PC-3 (cell line): ENCODE results near the gene TENM4.

Source experiments
- EZH2 ChIP-seq: fragments of 300-600 bp; sonication (generic); IDR thresholded peaks from one replicate; pipeline ENCODE4 v1.6.1; 2017; ENCODE audit warnings: antibody characterized with exemption, mild to moderate bottlenecking, low read length; ENCODE audit not compliant: unreplicated experiment
- TF ChIP-seq, protein P1 (sequence below): fragments of 300-600 bp; sonication (generic); conservative IDR thresholded peaks from 2 replicates; pipeline ENCODE4 v1.5.1; 2017; ENCODE audit warnings: antibody characterized with exemption, low read depth, mild to moderate bottlenecking, low read length

DNA sequence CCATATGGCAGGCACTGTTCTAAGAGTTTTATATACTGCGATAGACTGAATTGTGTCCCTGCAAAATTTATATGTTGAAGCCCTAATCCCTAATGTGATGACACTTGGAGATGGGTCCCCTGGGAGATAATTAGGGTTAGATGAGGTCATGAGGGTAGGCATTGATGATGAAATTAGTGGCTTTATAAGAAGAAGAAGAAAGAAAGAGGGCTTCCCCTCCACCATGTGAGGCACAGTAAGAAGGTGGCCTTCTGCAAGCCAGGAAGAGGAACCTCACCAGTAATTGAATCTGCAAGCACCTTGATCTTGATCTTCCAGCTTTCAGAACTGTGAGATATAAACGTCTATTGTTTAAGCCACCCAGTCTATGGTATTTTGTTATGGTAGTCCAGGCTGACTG is 46.6 kb upstream of the TENM4 start:
- TF ChIP-seq, protein P1, sequence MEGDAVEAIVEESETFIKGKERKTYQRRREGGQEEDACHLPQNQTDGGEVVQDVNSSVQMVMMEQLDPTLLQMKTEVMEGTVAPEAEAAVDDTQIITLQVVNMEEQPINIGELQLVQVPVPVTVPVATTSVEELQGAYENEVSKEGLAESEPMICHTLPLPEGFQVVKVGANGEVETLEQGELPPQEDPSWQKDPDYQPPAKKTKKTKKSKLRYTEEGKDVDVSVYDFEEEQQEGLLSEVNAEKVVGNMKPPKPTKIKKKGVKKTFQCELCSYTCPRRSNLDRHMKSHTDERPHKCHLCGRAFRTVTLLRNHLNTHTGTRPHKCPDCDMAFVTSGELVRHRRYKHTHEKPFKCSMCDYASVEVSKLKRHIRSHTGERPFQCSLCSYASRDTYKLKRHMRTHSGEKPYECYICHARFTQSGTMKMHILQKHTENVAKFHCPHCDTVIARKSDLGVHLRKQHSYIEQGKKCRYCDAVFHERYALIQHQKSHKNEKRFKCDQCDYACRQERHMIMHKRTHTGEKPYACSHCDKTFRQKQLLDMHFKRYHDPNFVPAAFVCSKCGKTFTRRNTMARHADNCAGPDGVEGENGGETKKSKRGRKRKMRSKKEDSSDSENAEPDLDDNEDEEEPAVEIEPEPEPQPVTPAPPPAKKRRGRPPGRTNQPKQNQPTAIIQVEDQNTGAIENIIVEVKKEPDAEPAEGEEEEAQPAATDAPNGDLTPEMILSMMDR: no peak
- no peak for TF ChIP-seq EZH2
